Measurements from ENCODE around the gene CNR2. TPM values are rescaled to one million over a fixed set of nuclear protein-coding genes. Genes with fewer than 3 reads are reported as not detected.
A peak's percentile ranks its signal among the peaks of the same experiment; 100 is the strongest.
"Not testable (repeated sequence)": the region's sequence is repeated elsewhere in the genome, so short reads cannot be mapped to it uniquely, and the experiment has no call there.

CNR2 gene
- total and polyA plus RNA-seq, 3 experiments from 2014 or later = 0.18 to 5.3 (median 0.20) TPM

- no peaks in the 10 kb centered on the region for H3K36me3 Mint-ChIP-seq
- ChIA-PET CTCF (interaction anchor here (1.2 kb wide), 1 partner anchor 14 kb away, joined by 3 read pairs; no protein-coding TSS in a partner anchor), POLR2A (interaction anchor here (0.7 kb wide), 1 partner anchor 62 kb away, joined by 3 read pairs; no protein-coding TSS in a partner anchor)
- Histone ChIP-seq H3K4me1 (ENCODE audit: insufficient read depth, low read length) (peaks cover 26% of the 10 kb centered on the region), H3K9me3 (ENCODE audit: low read length) (no peaks in the 10 kb centered on the region), H3K27ac (ENCODE audit: low read depth, low read length) (no peak overlapping the region), H3K4me3 (ENCODE audit: low read length) (no peak overlapping the region), H3K27me3 (ENCODE audit: insufficient read depth, low read length, poor library complexity, severe bottlenecking) (no peaks in the 10 kb centered on the region), H3K36me3 (ENCODE audit: insufficient read depth, low read length) (no peaks in the 10 kb centered on the region)
- H3K27me3 Mint-ChIP-seq = peaks cover 17 to 40% of the 10 kb centered on the region in 2 donors
- H3K4me3 Mint-ChIP-seq = peak overlapping the region in 3 of 7 donors; percentile 10 to 49 (median 21)
- peak overlapping the region in 5 of 8 donors; percentile 33 to 93 (median 43) for H3K27ac Mint-ChIP-seq
- H3K4me1 Mint-ChIP-seq = peaks cover 30 to 41% (median 38%) of the 10 kb centered on the region in 3 donors
- H3K9me3 Mint-ChIP-seq = no peaks in the 10 kb centered on the region
- DNase-seq = no peak
These were observed 8.3 kb downstream of the CNR2 start for GRCh38 chr1:23904748-23905357.

GRCh38 chr1:23903754-23904153, 9.4 kb downstream of the CNR2 start:
- Mint-ChIP-seq H3K27me3 (peaks cover 10 to 32% of the 10 kb centered on the region in 2 donors), H3K27ac (peak overlapping the region in 3 of 8 donors; percentile 44 to 62 (median 52)), H3K4me3 (no peak overlapping the region), H3K9me3 (no peaks in the 10 kb centered on the region), H3K4me1 (peaks cover 26 to 31% (median 31%) of the 10 kb centered on the region in 3 donors), H3K36me3 (no peaks in the 10 kb centered on the region)
- Histone ChIP-seq H3K36me3 (ENCODE audit: insufficient read depth, low read length) (no peaks in the 10 kb centered on the region), H3K4me3 (ENCODE audit: low read length) (no peak overlapping the region), H3K9me3 (ENCODE audit: low read length) (no peaks in the 10 kb centered on the region), H3K4me1 (ENCODE audit: insufficient read depth, low read length) (peaks cover 15% of the 10 kb centered on the region), H3K27me3 (ENCODE audit: insufficient read depth, low read length, poor library complexity, severe bottlenecking) (no peaks in the 10 kb centered on the region), H3K27ac (ENCODE audit: low read depth, low read length) (no peak overlapping the region)
- DNase-seq = no peak
- ChIA-PET POLR2A (no interaction called here), CTCF (interaction anchor here (1.2 kb wide), 1 partner anchor 13 kb away, joined by 3 read pairs; no protein-coding TSS in a partner anchor)

DNA sequence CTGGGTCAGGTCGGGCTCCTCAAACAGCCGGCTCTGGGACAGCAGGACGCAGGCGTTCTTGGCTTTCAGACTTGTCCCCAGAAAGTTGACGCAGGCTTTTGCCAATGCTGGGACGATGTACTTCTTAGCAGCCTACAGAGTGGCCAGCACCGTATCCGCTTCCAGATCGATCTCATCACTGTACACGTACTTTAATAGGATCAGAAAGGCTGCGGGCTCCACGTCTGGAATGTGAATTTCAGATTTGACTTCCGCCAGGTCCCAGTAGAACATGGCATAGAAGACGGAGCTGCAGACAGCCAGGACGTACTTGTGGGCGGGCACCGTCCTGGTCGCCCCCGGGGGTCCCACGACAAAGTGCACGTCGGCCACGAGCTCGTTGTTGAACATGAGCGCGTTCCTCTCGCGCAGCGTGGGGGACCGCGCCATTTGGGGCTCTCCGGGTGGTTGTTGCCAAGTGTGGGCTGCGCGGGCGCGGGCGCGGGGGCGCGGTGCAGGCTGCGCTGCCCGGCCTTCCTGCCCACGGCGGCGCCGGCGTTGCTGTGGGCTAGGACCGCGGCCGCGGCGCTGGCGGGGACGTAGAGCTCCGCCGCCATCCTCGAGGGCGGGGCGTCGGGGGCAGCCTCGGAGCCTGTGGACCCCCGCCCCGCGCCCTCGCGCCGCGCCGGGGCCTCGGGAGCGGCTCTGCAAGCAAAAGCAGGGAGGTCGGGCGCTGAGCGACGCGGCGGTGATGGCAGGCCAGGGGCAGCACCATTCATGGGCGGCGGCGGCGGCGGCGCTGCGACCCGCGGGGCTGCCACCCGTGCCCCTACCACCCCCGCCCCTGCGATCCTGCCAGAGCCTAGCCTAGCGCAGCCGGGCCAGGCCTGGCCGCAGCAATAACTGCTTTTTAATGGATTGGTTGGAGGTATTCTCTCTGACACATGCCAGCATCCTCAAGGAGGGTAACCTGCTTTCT, 10.6 kb downstream of the CNR2 start:
- Histone ChIP-seq H3K27me3 (ENCODE audit: insufficient read depth, low read length, poor library complexity, severe bottlenecking) (no peaks in the 10 kb centered on the region), H3K36me3 (ENCODE audit: insufficient read depth, low read length) (no peaks in the 10 kb centered on the region), H3K4me1 (ENCODE audit: insufficient read depth, low read length) (peaks cover 6% of the 10 kb centered on the region), H3K27ac (ENCODE audit: low read depth, low read length) (no peak overlapping the region), H3K4me3 (ENCODE audit: low read length) (no peak overlapping the region), H3K9me3 (ENCODE audit: low read length) (no peaks in the 10 kb centered on the region)
- peaks cover 24 to 29% (median 29%) of the 10 kb centered on the region in 3 donors for H3K4me1 Mint-ChIP-seq
- peaks cover 7 to 32% of the 10 kb centered on the region in 2 donors for H3K27me3 Mint-ChIP-seq
- ChIA-PET POLR2A (no interaction called here), CTCF (interaction anchor here (0.5 kb wide), 1 partner anchor 117 kb away, joined by 3 read pairs; no protein-coding TSS in a partner anchor)
- H3K9me3 Mint-ChIP-seq = no peaks in the 10 kb centered on the region
- H3K4me3 Mint-ChIP-seq = peak overlapping the region in 1 of 7 donors; percentile 74
- DNase-seq = no peak
- H3K36me3 Mint-ChIP-seq = no peaks in the 10 kb centered on the region
- H3K27ac Mint-ChIP-seq = no peak overlapping the region

GRCh38 chr1:23900017-23900416, 13.1 kb downstream of the CNR2 start:
- H3K36me3 ChIP-seq (ENCODE audit: insufficient read depth, low read length); H3K9me3 ChIP-seq (ENCODE audit: low read length); CTCF ChIA-PET; H3K27ac ChIP-seq (ENCODE audit: low read depth, low read length); H3K4me3 ChIP-seq (ENCODE audit: low read length); H3K27me3 ChIP-seq (ENCODE audit: insufficient read depth, low read length, poor library complexity, severe bottlenecking); DNase-seq; POLR2A ChIA-PET; H3K36me3 Mint-ChIP-seq; H3K9me3 Mint-ChIP-seq: not testable (repeated sequence)
- H3K4me3 Mint-ChIP-seq = peak overlapping the region in 1 of 7 donors; percentile 9
- peak overlapping the region in 5 of 8 donors; percentile 7 to 95 (median 78) for H3K27ac Mint-ChIP-seq
- H3K4me1 ChIP-seq (ENCODE audit: insufficient read depth, low read length) = peaks cover 21% of the 10 kb centered on the region
- H3K27me3 Mint-ChIP-seq = peaks cover 11 to 22% of the 10 kb centered on the region in 2 donors
- H3K4me1 Mint-ChIP-seq = peaks cover 34 to 37% (median 37%) of the 10 kb centered on the region in 3 donors

DNA sequence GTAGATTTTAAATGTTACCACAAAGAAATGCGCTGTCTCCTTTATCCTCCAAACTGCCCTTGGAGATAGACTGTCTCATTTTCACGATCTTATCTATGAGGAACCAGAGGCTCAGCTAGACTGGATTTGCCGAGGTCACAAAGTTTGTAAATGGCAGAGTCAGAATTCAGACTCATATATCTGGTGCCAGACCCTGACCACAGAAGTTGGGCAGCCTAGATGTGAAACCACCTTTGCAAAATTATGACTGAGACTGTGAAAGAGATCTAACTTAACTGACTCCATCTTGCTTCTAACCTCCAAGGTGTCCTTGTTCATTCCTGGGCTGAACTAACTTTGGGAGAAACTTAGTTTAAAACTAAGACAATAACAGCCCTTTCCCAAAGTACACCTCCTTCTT, 14.1 kb downstream of the CNR2 start:
- H3K27ac Mint-ChIP-seq = peak overlapping the region in 5 of 8 donors; percentile 8 to 74 (median 39)
- no peaks in the 10 kb centered on the region for H3K36me3 ChIP-seq (ENCODE audit: insufficient read depth, low read length)
- no peaks in the 10 kb centered on the region for H3K9me3 Mint-ChIP-seq
- no peak overlapping the region for H3K27ac ChIP-seq (ENCODE audit: low read depth, low read length)
- no peaks in the 10 kb centered on the region for H3K27me3 ChIP-seq (ENCODE audit: insufficient read depth, low read length, poor library complexity, severe bottlenecking)
- H3K9me3 ChIP-seq (ENCODE audit: low read length) = no peaks in the 10 kb centered on the region
- peak overlapping the region in 3 of 7 donors; percentile 20 to 54 (median 41) for H3K4me3 Mint-ChIP-seq
- peaks cover 7 to 15% of the 10 kb centered on the region in 2 donors for H3K27me3 Mint-ChIP-seq
- POLR2A ChIA-PET = no interaction called here
- H3K36me3 Mint-ChIP-seq = no peaks in the 10 kb centered on the region
- DNase-seq = no peak
- peaks cover 27 to 31% (median 31%) of the 10 kb centered on the region in 3 donors for H3K4me1 Mint-ChIP-seq
- H3K4me1 ChIP-seq (ENCODE audit: insufficient read depth, low read length) = peaks cover 16% of the 10 kb centered on the region
- CTCF ChIA-PET = no interaction called here
- no peak overlapping the region for H3K4me3 ChIP-seq (ENCODE audit: low read length)

DNA sequence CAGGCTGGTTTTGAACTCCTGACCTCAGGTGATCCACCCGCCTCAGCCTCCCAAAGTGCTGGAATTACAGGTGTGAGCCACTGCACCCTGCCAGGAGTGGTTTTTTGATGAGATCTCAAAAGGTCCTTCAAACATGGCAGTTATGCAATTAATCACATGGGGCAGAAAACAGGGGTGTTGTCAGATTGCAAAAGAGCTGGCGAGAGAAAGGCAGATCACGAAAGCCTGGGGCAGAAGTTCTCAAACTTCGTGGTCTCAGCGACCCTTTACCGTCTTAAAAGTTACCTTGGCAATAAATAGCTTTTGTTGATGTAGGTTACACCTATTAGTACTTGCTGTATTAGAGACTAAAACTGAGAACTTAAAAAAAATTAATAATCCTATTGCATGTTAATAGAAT, 16.1 kb downstream of the CNR2 start:
- ChIA-PET CTCF (interaction anchor here (1.3 kb wide), 1 partner anchor 19 kb away, joined by 5 read pairs; no protein-coding TSS in a partner anchor), POLR2A (no interaction called here)
- Histone ChIP-seq H3K36me3 (ENCODE audit: insufficient read depth, low read length) (no peaks in the 10 kb centered on the region), H3K9me3 (ENCODE audit: low read length) (no peaks in the 10 kb centered on the region), H3K27ac (ENCODE audit: low read depth, low read length) (no peak overlapping the region), H3K4me1 (ENCODE audit: insufficient read depth, low read length) (peaks cover 16% of the 10 kb centered on the region), H3K4me3 (ENCODE audit: low read length) (no peak overlapping the region), H3K27me3 (ENCODE audit: insufficient read depth, low read length, poor library complexity, severe bottlenecking) (no peaks in the 10 kb centered on the region)
- H3K27ac Mint-ChIP-seq = peak overlapping the region in 4 of 8 donors; percentile 3 to 87 (median 48)
- no peak for DNase-seq
- peaks cover 27 to 28% (median 28%) of the 10 kb centered on the region in 3 donors for H3K4me1 Mint-ChIP-seq
- peak overlapping the region in 4 of 7 donors; percentile 36 to 69 (median 61) for H3K4me3 Mint-ChIP-seq
- H3K27me3 Mint-ChIP-seq = peaks cover 5 to 10% of the 10 kb centered on the region in 2 donors
- H3K36me3 Mint-ChIP-seq = peaks cover 0 to under 1% (median 0%) of the 10 kb centered on the region in 3 donors
- no peaks in the 10 kb centered on the region for H3K9me3 Mint-ChIP-seq

GRCh38 chr1:23896491-23896890, 16.7 kb downstream of the CNR2 start:
- DNase-seq = peak in 2 of 5 donors; percentile 16 to 46
- ChIA-PET POLR2A (interaction anchor here (0.6 kb wide), 1 partner anchor 11 kb away, joined by 3 read pairs; no protein-coding TSS in a partner anchor), CTCF (interaction anchor here (1.3 kb wide), 1 partner anchor 20 kb away, joined by 5 read pairs; no protein-coding TSS in a partner anchor)
- H3K4me3 Mint-ChIP-seq = peak overlapping the region in 4 of 7 donors; percentile 13 to 61 (median 48)
- Histone ChIP-seq H3K27me3 (ENCODE audit: insufficient read depth, low read length, poor library complexity, severe bottlenecking) (no peaks in the 10 kb centered on the region), H3K27ac (ENCODE audit: low read depth, low read length) (no peak overlapping the region), H3K36me3 (ENCODE audit: insufficient read depth, low read length) (no peaks in the 10 kb centered on the region), H3K4me1 (ENCODE audit: insufficient read depth, low read length) (peaks cover 16% of the 10 kb centered on the region), H3K4me3 (ENCODE audit: low read length) (no peak overlapping the region), H3K9me3 (ENCODE audit: low read length) (no peaks in the 10 kb centered on the region)
- H3K9me3 Mint-ChIP-seq = no peaks in the 10 kb centered on the region
- peaks cover 5 to 6% of the 10 kb centered on the region in 2 donors for H3K27me3 Mint-ChIP-seq
- H3K36me3 Mint-ChIP-seq = peaks cover 0 to 5% (median 0%) of the 10 kb centered on the region in 3 donors
- peak overlapping the region in 7 of 8 donors; percentile 30 to 87 (median 68) for H3K27ac Mint-ChIP-seq
- H3K4me1 Mint-ChIP-seq = peaks cover 27 to 30% (median 28%) of the 10 kb centered on the region in 3 donors

Measured in CD8-positive, alpha-beta memory T cell (primary cell).